ENCODE measurements around the gene HOOK1. TPM values are rescaled to one million over a fixed set of nuclear protein-coding genes. Genes with fewer than 3 reads are reported as not detected.

Gene HOOK1
- total and polyA plus RNA-seq, 8 donors, result 1.8 to 41.9 (median 7.1) TPM

DNA sequence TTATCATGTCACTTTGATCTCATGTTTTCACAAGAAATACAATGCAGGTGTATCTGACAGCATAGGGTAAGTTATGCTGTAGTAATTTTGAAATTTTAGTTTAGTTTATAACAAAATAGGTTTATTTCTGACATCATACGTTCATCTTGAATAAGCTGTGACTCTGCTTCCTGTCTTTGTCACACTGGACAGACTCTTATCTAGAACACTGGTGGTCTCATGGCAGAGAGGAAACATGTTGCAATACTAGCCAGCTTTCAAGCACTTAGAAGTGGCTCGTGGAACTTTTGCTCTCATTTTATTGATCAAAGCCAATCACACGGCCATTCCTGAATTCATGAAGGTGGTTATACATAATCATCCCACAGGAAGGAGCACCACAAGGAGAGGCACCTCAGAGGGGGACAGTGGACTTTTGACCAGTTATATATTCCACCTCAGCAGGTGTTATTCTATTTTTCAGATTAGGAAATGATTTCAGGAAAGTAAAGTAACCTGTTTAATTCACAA, 65.3 kb downstream of the HOOK1 start:
- TF ChIP-seq CTCF (IDR thresholded peaks at IDR 0.05) (no peak), POLR2AphosphoS5 (IDR thresholded peaks at IDR 0.05) (no peak), POLR2A (IDR thresholded peaks at IDR 0.05) (no peak), EP300 (IDR thresholded peaks at IDR 0.05) (no peak)
- no peak overlapping the region for H3K4me3 ChIP-seq
- H3K9me3 ChIP-seq, result peaks cover 0 to 13% (median 6%) of the 10 kb centered on the region in 4 donors
- no peaks in the 10 kb centered on the region for H3K36me3 ChIP-seq
- no peak for DNase-seq
- intact Hi-C loops (cut with DNase I; ENCODE audit: low total_unique reads), result loop anchor here (5.0 kb wide), 1 partner anchor 72 kb away; no protein-coding TSS in a partner anchor
- H3K27ac ChIP-seq, result no peak overlapping the region
- no peaks in the 10 kb centered on the region for H3K27me3 ChIP-seq
- H3K4me1 ChIP-seq, result no peaks in the 10 kb centered on the region
- WGBS, 5 donors, result 55 to 66% (median 63%) methylated on average over 3 of the region's 3 CpGs

DNA sequence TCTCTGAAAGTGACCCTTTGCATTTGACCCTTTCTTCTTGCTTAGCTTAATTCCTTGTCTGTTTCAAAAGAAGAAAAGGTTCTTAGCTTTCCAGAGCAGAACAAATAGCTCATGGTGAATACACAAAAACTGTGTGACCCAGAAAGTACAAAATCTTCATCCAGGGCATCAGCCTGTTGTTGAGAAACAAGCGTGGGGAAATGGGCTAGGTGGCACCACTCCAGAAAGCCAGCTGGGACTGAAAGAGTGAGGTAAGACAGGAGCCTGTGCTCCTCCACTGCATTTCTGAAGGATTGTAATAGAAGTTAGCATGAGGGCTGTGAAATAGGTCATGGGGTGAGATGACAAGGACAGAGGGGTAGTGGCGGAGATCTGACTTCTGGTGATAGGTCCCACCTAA, 66.0 kb downstream of the HOOK1 start:
- intact Hi-C loops (cut with DNase I; ENCODE audit: low total_unique reads), result no loop called here
- Histone ChIP-seq H3K4me3 (no peak overlapping the region), H3K27ac (no peak overlapping the region), H3K36me3 (no peaks in the 10 kb centered on the region), H3K4me1 (no peaks in the 10 kb centered on the region), H3K27me3 (no peaks in the 10 kb centered on the region), H3K9me3 (peaks cover 0 to 13% (median 6%) of the 10 kb centered on the region in 4 donors)
- TF ChIP-seq CTCF (IDR thresholded peaks at IDR 0.05) (no peak), POLR2A (IDR thresholded peaks at IDR 0.05) (no peak), POLR2AphosphoS5 (IDR thresholded peaks at IDR 0.05) (no peak), EP300 (IDR thresholded peaks at IDR 0.05) (no peak)
- 63 to 83% (median 75%) methylated on average over 2 of the region's 2 CpGs for whole genome bisulfite sequencing, 5 donors
- peak in 1 of 2 donors; percentile 36 for DNase-seq

DNA sequence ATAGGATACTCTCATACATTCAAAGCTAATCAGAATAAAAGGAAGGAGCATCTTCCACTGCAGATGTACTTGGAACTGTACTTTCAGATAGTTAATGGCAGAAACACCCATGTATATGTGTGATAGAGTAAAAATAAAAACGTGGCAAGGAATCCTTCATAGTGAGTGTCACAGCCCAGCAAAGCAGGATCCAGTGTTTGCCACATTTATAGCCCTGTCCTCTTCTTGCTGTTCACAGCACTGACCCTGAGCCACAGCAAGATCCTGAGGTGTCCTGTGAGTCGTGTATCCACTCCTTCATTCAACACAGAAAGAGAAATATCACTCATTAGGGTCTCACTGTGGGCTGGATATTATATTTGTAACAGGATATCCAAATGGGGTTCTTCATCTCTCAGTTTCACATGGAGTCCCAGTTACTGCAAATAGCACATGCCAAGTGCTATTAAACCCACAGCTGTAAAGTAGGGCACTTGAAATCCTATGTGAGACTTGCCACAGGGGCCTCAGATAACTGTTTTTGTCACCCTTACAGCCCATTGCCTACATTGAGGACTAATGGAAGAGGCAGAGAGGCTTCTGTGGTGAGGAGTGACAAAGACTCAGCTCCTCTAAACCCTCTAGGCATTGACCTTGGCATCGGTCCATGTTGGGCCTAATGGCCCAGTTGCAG, 70.5 kb downstream of the HOOK1 start:
- H3K27ac ChIP-seq, result no peak overlapping the region
- DNase-seq, result no peak
- H3K4me1 ChIP-seq, result no peaks in the 10 kb centered on the region
- H3K27me3 ChIP-seq, result no peaks in the 10 kb centered on the region
- WGBS, 5 donors, result 56 to 64% (median 63%) methylated on average over 3 of the region's 3 CpGs
- TF ChIP-seq CTCF (IDR thresholded peaks at IDR 0.05) (no peak), POLR2AphosphoS5 (IDR thresholded peaks at IDR 0.05) (no peak), POLR2A (IDR thresholded peaks at IDR 0.05) (no peak), EP300 (IDR thresholded peaks at IDR 0.05) (no peak)
- H3K4me3 ChIP-seq, result no peak overlapping the region
- intact Hi-C loops (cut with DNase I; ENCODE audit: low total_unique reads), result no loop called here
- H3K36me3 ChIP-seq, result no peaks in the 10 kb centered on the region
- peaks cover 0 to 22% (median 12%) of the 10 kb centered on the region in 4 donors for H3K9me3 ChIP-seq

- peaks cover 0 to 25% (median 11%) of the 10 kb centered on the region in 4 donors for H3K9me3 ChIP-seq
- peak in 1 of 2 donors; percentile 86 for DNase-seq
- TF ChIP-seq POLR2A (IDR thresholded peaks at IDR 0.05), result no peak
- TF ChIP-seq CTCF (IDR thresholded peaks at IDR 0.05), result no peak
- peak in 2 of 3 donors; percentile 49 to 50 for TF ChIP-seq POLR2AphosphoS5 (IDR thresholded peaks at IDR 0.05)
- no peak for TF ChIP-seq EP300 (IDR thresholded peaks at IDR 0.05)
- 66 to 74% (median 67%) methylated on average over 7 of the region's 7 CpGs for WGBS, 5 donors
- intact Hi-C loops (cut with DNase I; ENCODE audit: low total_unique reads), result no loop called here
- H3K4me1 ChIP-seq, result peaks cover 4 to 14% (median 9%) of the 10 kb centered on the region in 4 donors
- no peaks in the 10 kb centered on the region for H3K27me3 ChIP-seq
- no peaks in the 10 kb centered on the region for H3K36me3 ChIP-seq
- peak overlapping the region; percentile 61 to 82 (median 70) for H3K27ac ChIP-seq
- H3K4me3 ChIP-seq, result no peak overlapping the region
These were observed 78.4 kb downstream of the HOOK1 start for GRCh38 chr1:59892841-59893811.
